ENCODE measurements around the gene PRXL2B.

PRXL2B gene

GRCh38 chr1:2638466-2639115, 52.0 kb downstream of the PRXL2B start:
- DNase-seq: no peak

DNA sequence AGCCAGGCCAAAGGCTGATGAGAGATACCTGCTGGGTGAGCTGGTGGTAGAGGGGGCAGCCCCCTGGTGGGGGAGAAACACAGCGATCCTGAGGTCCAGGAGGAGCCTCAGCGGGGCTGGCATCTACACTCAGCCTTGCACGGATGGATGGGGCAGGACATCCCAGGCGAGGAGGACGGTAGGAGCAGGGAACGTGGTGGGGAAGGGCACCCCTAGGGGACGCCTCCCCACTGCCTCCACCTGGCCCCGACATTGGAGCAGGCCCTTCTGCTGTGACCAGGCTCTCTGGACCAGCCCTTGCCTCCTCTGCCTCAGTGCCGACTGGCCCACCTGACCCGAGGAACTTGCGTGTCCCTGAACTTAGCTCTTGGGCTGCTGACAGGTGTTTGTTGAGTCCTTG, 52.6 kb downstream of the PRXL2B start:
- DNase-seq: no peak

DNA sequence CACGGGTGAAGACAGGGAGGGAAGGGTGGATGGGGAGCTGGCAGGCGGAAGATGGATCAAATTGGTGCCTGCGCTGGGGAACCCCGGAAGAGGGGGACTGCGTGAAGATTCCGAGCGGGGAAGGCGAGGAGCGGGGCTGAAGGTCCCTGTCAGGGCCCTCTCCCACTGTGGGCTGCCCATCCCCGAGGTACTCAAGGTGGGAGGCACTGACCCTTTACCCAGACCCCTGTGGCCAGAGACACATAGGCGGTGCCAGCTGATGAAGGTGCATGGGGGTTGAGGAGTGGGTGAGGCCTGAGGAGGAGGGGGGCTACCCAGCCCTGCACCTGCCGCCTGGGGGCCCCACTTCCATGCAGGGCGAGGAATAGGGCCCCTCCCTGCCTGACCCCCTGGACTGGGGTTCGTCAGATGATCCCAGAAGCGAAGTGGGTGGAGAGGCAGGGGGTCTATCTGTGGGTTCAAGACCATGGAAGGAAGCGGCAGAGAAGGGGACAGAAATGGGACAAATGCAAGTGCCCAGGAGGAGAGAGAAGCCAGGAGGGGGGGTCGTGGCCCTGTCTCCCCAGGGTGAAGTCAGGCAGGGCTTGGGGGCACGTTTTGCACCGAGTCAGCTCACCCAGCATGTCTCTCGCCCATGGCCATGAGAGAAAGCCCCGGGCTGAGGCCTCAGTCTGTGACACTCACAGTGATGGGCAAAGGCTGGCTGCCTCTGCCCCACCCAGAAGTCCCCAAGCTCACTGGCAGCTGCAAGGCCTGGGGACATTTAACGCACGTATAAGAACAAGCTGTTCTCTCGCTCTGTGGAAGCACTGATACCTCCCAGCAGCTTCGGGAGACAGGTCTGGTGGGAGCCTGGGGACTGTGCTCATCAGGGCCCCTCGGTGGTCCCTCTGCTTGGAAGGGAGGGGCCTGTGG, 53.3 kb downstream of the PRXL2B start:
- DNase-seq: no peak

- DNase-seq: no peak
These were observed 54.0 kb downstream of the PRXL2B start for GRCh38 chr1:2640626-2641025.
